GOT3 (cell line): Measurements from ENCODE around the gene CGB2.
"Not testable (repeated sequence)": the region's sequence is repeated elsewhere in the genome, so short reads cannot be mapped to it uniquely, and the experiment has no call there.

Experiments
- DNase-seq: peaks from one replicate; lab custom pipeline; 2025; ENCODE audit warnings: mixed read lengths; lab: John Stamatoyannopoulos, UW

The CGB2 gene

DNA sequence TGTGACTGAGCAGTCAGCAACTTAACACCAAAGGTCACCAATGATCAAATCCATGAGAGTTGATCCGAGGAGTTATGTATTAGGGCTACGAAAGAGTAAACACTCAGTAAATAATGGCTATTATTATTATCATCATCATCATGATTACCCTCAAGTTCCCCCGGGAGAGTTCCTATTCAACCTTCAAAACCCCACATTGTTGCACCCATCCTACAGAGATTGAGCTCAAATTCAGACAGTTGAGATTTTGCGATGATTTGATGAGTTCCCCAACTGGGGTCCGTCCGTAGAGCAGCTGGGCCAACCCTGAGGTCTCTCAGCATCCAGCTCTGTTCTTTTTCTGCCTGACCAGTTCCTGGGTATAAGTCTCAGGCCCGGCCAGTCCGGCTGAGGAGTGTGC is 6.4 kb downstream of the CGB2 start:
- not testable (repeated sequence) for DNase-seq

DNA sequence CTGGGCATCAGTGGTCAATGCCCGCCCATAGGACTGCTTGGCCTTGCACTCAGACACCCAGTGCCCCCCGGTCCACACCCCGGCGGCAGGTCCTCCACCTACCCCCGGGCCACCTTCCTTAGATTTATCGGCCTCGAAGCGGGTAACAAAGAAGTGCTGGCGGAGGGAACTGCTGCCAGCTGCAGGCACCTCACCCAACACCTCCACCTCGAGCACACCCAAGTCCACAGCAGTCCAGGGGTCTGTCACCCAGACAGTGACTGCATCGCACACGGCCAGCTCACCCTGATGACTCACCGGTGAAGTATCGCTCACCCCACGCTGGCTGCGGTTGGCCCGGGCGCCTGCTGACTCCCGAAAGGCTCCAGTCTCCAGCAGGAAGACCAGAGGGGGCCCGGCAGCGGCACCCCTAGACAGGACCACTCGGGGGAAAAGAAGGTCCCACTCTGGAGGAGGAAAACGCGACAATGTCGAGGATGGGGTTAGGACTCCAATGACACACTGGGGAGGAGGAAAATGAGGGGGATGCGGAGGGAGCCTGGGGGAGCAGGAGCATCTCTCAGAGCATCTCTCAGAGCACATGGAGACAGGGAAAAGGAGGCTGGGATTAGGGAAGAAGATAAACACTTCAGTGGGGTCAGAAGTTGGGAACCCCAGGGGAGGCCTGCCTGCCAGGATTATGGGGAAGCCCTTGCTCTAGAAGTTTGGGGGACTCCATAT is 7.0 kb downstream of the CGB2 start:
- DNase-seq: not testable (repeated sequence)

DNA sequence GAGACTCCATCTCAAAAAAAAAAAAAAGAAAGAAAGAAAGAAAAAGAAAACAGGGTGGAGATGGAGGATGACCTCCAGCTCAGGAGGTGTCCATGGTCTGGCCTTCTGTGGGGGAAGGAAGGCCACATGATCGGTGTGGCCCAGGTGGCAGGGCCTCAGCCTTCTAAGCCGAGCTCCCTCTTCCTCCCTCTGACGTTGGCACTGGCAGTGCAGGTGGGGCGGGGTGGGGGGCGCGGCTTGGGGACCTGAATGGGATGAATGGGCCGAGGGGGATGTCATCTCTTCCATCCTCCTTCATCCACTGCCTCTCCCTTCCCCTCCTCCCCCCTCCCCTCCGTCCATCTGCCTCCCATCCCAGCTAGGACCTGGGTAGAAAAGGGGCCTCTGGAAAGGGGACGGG is 8.0 kb downstream of the CGB2 start:
- not testable (repeated sequence) for DNase-seq

GRCh38 chr19:49042177-49042576 is 10.5 kb downstream of the CGB2 start:
- no peak for DNase-seq

DNA sequence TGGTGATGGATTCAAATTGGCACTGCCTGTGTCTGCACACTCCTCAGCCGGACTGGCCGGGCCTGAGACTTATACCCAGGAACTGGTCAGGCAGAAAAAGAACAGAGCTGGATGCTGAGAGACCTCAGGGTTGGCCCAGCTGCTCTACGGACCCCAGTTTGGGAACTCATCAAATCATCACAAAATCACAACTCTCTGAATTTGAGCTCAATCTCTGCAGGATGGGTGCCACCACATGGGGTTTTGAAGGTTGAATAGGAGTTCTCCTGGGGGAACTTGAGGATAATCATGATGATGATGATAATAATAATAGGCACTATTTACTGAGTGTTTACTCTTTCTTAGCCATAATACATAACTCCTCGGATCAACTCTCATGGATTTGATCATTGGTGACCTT is 11.0 kb downstream of the CGB2 start:
- not testable (repeated sequence) for DNase-seq

DNA sequence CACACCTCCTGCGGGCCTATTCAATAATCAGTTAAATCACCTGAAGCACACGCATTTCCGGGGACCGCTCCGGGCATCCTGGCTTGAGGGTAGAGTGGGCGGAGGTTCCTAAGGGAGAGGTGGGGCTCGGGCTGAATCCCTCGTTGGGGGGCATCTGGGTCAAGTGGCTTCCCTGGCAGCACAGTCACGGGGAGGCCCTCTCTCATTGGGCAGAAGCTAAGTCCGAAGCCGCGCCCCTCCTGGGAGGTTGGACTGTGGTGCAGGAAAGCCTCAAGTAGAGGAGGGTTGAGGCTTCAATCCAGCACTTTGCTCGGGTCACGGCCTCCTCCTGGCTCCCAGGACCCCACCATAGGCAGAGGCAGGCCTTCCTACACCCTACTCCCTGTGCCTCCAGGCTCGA is 11.9 kb downstream of the CGB2 start, which contains the start of gene CGB5:
CGB5 (plus strand) TSS at position 301 of the 400 bp plus-strand sequence. CDS start 362 bp downstream, outside the sequence.
- DNase-seq: not testable (repeated sequence)

DNA sequence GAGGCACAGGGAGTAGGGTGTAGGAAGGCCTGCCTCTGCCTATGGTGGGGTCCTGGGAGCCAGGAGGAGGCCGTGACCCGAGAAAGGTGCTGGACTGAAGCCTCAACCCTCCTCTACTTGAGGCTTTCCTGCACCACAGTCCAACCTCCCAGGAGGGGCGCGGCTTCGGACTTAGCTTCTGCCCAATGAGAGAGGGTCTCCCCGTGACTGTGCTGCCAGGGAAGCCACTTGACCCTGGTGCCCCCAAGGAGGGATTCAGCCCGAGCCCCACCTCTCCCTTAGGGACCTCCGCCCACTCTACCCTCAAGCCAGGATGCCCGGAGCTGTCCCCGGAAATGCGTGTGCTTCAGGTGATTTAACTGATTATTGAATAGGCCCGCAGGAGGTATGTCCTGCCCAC is 17.3 kb downstream of the CGB2 start, which contains the start of gene CGB8:
CGB8 (minus strand) TSS at position 101 of the 400 bp plus-strand sequence. CDS start 372 bp downstream, outside the sequence.
- DNase-seq: not testable (repeated sequence)

DNA sequence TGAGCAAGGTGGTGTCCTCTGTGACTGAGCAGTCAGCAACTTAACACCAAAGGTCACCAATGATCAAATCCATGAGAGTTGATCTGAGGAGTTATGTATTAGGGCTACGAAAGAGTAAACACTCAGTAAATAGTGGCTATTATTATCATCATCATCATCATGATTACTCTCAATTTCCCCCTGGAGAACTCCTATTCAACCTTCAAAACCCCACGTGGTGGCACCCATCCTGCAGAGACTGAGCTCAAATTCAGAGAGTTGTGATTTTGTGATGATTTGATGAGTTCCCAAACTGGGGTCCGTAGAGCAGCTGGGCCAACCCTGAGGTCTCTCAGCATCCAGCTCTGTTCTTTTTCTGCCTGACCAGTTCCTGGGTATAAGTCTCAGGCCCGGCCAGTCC is 18.1 kb downstream of the CGB2 start:
- not testable (repeated sequence) for DNase-seq

DNA sequence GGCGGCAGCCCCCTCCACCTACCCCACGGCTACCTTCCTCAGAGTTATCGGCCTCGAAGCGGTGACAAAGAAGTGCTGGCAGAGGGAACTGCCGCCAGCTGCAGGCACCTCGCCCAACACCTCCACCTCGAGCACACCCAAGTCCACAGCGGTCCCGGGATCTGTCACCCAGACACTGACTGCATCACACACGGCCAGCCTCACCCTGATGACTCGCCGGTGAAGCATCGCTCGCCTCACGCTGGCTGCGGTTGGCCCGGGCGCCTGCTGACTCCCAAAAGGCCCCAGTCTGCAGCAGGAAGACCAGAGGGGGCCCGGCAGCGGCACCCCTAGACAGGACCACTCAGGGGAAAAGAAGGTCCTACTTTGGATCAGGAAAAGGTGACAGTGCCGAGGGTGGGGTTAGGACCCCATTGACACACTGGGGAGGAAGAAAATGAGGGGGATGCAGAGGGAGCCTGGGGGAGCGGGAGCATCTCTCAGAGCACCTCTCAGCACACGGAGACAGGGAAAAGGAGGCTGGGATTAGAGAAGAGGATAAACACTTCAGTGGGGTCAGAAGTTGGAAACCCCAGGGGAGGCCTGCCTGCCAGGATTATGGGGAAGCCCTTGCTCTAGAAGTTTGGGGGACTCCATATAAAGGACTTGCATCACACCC is 18.8 kb downstream of the CGB2 start:
- DNase-seq: not testable (repeated sequence)

DNA sequence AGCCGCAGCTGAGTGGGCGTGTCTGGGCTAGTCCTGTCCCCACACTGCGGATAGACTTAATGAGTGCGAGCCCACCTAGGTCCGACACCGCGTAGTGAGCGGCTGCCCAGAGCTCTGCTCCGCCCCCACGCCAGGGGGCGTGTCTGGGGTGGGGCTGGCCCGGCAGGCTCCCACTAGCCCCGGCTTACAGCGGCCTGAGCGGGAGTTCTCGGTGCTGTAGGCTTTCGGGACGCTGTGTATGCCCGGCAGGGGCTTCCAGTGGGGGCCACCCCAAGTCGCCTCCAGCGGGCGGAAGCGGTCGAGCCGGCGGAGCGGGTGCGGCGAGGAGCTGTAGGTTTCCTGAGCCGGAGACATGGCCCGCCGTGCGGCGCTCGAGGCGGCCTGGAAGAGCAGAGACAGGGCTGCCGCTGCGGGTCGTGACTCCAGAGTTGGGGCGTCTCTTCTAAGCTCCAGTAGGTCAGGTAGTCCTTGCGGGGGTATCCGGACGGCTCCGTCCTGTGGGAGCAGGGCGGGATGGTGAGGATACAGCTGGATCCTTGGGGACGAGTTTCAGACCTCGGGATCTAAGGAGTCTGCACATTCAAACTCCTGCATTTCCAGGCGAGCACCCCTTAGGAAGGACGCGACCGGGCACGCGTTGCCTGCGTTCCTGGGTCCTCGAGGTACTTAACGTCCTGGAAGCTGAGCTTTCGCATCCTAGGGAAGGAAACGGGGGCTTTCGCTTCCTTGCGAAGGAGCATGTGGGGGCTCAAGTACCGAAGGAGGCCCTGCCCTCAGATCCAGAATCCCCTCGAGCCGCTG is 24.6 kb downstream of the CGB2 start:
- no peak for DNase-seq

DNA sequence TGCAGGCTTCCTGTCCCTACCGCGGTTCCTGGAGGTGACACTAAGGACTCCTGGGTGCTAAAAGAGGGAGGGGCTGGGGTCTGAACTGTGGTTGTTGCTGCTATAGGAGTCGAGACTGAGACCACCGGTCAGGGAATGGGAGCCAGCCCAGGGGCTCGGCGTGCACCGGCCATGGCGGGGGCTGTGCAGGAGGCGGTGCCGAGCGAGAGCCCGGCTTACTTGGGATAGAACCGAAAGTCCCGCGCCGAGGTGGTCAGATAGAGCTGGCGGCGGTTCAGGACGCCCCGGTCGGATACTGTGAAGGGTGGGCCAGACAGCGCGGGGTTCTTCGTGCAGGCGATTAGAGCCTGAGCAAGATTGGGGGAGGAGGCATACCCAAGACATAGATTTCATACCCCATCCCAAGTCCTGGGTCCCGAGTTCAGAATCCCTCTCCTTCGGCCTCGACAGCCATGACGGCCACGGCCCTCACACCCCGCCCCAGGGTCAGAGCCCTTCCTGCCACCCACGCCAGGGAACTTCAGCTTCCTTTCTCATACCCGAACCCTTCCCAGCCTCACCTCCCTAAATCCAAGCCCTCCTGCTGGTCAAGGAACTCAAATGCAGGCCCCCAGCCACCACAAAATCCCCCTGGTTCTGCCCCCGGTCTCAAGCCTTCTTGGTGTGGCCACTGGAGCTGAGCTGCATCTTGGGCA is 25.4 kb downstream of the CGB2 start:
- DNase-seq: not testable (repeated sequence)

DNA sequence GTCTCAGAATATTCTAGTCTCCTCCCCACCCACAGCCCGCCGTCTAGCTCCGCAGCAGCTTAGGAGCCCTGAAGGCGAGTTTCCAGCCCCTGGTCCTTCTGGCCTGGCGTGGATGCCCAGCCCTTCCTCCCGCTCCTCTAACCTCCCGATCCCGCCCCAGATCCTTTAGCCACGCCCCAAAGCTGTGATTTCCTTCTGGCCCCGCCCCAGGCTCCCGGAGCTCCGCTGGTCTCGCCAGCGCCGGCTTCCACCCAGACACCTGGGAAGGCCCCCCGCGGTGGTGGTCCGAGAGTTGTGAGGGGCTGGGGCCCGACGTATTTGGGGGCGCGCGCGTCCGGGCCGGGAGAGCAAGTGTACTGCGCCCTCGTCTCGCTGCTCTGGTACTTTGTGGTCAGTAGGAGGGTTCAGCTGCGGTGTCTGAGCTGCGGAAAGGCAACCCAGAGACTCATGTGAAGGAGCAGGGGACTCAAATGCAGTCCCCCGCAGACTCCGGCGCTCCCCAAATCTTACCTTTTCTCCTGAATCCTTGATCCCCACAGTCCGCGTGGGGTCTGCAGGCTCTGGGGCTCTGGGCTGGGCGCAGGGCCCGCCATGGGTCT is 26.0 kb downstream of the CGB2 start, which contains the start of gene CGB7:
CGB7 (minus strand) TSS at position 114 of the 599 bp plus-strand sequence. CDS start 2,374 bp downstream, outside the sequence.
- no peak for DNase-seq

DNA sequence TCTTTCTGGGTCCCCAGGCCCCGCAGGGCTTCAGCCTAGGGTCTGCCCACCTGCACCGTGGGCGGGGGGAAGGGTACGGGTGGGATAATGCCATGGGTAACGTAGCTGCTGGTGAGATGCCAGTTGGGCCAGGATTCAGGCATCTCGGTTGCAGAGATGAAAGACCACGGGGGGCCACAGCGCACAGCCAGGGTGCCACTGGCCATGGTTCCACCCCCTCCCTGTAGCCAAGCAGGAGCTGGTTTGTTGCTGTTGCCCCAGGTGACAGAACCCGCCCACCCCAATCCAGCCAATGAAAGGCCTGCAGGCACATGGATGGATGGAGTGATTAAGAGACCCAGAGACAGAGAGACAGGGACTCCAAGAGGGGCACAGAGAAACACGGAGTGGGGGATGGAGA is 26.9 kb downstream of the CGB2 start:
- DNase-seq: no peak

GRCh38 chr19:49059053-49059452 is 27.4 kb downstream of the CGB2 start:
- no peak for DNase-seq

GRCh38 chr19:49061000-49061399 is 29.3 kb downstream of the CGB2 start:
- DNase-seq: no peak

DNA sequence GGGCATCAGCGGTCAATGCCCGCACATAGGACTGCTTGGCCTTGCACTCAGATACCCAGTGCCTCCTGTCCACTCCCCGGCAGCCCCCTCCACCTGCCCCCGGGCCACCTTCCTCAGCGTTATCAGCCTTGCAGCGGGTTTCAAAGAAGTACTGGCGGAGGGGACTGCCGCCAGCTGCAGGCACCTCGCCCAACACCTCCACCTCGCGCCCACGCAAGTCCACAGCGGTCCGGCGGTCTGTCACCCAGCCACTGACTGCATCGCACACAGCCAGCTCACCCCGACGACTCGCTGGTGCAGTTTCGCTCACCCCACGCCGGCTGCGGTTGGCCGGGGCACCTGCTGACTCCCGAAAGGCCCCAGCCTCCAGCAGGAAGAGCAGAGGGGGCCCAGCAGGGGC is 29.8 kb downstream of the CGB2 start:
- no peak for DNase-seq

DNA sequence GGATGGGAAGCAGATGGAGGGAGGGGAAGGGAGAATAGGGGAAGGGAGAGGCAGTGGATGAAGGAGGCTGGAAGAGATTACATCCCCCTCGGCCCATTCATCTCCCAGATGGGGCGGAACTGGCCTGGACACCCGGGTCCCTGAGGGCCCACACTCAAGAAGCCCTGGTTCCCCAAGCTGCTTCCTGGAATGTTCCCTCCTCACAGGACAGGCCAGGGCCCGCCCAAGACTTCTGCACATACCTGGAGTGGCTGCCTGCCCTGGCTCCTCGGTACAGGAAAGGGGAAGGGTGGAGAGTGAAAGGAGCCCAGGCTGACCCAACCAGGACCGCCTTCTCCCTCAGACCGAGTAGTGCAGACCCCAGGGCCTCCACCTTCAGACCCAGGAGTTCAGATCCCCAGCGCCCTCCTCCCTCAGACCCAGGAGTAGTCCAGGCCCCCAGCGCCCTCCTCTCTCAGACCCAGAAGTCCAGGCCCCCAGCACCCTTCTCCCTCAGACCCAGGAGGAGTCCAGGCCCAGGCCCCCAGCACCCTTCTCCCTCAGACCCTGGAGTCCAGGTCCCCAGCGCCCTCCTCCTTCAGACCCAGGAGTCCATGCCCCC is 32.4 kb downstream of the CGB2 start:
- no peak for DNase-seq

DNA sequence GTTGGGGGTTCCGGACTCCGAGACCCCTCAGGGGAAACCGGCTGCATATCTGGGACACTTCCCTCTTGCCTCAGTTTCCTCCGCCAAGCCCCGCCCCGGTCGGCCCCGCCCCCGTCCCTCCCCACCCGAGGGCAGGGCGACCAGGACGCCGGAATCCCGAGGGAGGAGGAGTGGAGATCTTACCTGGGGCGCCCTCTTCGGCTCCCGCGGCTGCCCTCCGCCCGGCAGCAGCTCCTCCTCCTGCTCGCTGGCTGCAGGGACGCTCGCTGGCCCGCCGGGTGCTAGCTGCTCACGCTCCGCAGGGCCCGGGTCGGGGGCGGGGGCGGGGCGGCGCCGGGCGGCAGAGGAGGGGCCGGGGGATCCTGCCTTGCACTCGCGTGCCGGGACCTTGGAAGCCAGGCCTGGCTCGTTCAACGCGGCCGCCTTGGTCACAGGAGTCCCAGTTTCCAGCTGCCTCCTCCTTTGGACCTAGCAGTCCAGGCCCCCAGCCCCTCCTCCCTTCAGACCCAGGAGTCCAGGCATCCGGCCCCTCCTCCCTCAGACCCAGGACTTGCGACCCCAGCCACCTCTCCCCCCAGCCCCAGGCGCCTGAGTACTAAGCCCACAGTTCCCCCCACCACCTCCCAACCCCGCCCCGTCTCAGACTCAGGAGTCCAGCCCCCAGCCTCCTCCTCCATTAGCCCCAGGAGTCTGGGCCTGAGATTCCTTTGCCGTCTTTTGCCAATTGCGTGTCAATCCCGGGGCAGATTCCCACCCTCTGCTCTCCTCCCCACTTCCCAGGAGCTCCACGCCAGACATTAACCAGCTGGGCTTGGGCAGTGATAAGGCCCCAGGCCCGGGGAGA is 33.3 kb downstream of the CGB2 start, which contains the start of gene NTF4:
NTF4 (minus strand) TSS at position 51 of the 844 bp plus-strand sequence. CDS start 2,821 bp downstream, outside the sequence.
- DNase-seq: no peak

DNA sequence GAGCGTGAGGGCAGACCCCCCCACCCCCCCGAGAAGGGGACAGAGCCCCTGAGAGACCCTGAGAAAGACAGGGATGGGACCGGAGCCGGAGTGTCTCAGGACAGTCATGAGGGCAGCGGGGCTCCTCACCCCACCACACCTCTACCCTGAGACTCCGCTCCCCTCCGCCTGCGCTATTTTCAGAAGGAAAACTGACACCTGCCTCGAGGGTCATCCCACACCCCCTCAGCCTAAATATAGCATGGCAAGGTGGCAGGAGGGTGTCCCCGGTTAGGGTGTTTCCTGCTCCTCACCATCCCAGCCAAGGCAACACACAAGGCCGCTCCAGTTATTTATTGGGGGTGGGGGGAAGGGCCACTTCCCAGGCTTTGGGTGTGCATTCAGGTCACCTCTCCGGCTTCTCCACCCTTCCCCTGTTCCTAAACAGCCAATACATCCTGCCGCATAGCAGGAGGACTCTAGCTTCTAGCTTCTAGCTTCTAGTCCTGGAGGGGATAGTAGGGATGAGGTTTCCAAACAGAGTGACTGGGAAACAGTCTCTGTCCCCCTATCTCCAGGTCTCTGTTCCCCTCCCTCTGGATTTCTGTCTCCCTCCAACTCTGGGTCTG is 34.3 kb downstream of the CGB2 start:
- DNase-seq: no peak
